Neural cell (in vitro differentiated cells): ENCODE data around the gene ITGA1.

Experiments
- CTCF ChIP-seq: fragments of 450-650 bp; IDR thresholded peaks from 2 replicates; pipeline ENCODE4 v1.5.1; 2014; ENCODE audit warnings: antibody characterized with exemption, mild to moderate bottlenecking, moderate library complexity; ENCODE audit not compliant: poor library complexity, severe bottlenecking
- EZH2 ChIP-seq: fragments of 200-600, 300-800 bp; shearing (Covaris generic), sonication (generic); IDR thresholded peaks from 2 replicates; pipeline ENCODE4 v1.6.1; 2014; ENCODE audit warnings: antibody characterized with exemption, low read length, borderline replicate concordance, mild to moderate bottlenecking; ENCODE audit not compliant: insufficient read depth, poor library complexity, severe bottlenecking
- POLR2AphosphoS5 ChIP-seq: IDR thresholded peaks from 2 replicates; pipeline ENCODE4 v1.6.1; 2012
- REST ChIP-seq: IDR thresholded peaks from 2 replicates; pipeline ENCODE4 v1.6.1; 2012; ENCODE audit warnings: borderline replicate concordance

- no peak for TF ChIP-seq REST
- no peak for TF ChIP-seq CTCF
- TF ChIP-seq EZH2 = no peak
- no peak for TF ChIP-seq POLR2AphosphoS5
Measured at GRCh38 chr5:52805615-52806014, 17.9 kb downstream of the ITGA1 start.
